Activated CD4-positive, alpha-beta memory T cell treated with anti-CD3 and anti-CD28 coated beads for 36 hours (primary cell): Measurements from ENCODE around the gene LMAN1L. TPM values are rescaled to one million over a fixed set of nuclear protein-coding genes. Genes with fewer than 3 reads are reported as not detected.
A peak's percentile ranks its signal among the peaks of the same experiment; 100 is the strongest.

Source experiments
- CTCF ChIA-PET: fragments of 350-600 bp; sonication (Branson Sonifier 250); formaldehyde crosslinking; loops from one replicate; lab custom pipeline; 2021; ENCODE audit warnings: antibody characterized with exemption, inconsistent platforms; lab: Charles Lee
- POLR2A ChIA-PET: fragments of 350-600 bp; sonication (Branson Sonifier 250); formaldehyde crosslinking; loops from one replicate; lab custom pipeline; 2021; ENCODE audit warnings: antibody characterized with exemption; lab: Charles Lee
- DNase-seq: peaks from one replicate; pipeline ENCODE4 v3.0.0-alpha.2; 2020
- H3K27ac Mint-ChIP-seq: one replicate; pipeline ENCODE4 v1.8.0; 2021; ENCODE audit warnings: mixed read lengths
- H3K27me3 Mint-ChIP-seq: one replicate; pipeline ENCODE4 v1.8.0; 2021; ENCODE audit warnings: mixed read lengths
- H3K36me3 Mint-ChIP-seq: one replicate; pipeline ENCODE4 v1.8.0; 2021; ENCODE audit warnings: mixed read lengths
- H3K4me1 Mint-ChIP-seq: one replicate; pipeline ENCODE4 v1.8.0; 2021; ENCODE audit warnings: low read depth, mixed read lengths
- H3K4me3 Mint-ChIP-seq: one replicate; pipeline ENCODE4 v1.8.0; 2021; ENCODE audit warnings: mild to moderate bottlenecking, mixed read lengths
- H3K9me3 Mint-ChIP-seq: one replicate; pipeline ENCODE4 v1.8.0; 2021; ENCODE audit warnings: mixed read lengths
- intact Hi-C: fragments of 100-400 bp; cut with micrococcal nuclease; formaldehyde crosslinking; loops from one replicate; pipeline ENCODE4 v1.15.1; 2023
- total RNA-seq, 2 experiments: library from RNA; stranded (reverse); gene quantifications; one replicate each; pipeline ENCODE4 v1.2.3, GENCODE V29; 2021

The LMAN1L gene
- total RNA-seq, 2 experiments from 2014 or later: not detected

DNA sequence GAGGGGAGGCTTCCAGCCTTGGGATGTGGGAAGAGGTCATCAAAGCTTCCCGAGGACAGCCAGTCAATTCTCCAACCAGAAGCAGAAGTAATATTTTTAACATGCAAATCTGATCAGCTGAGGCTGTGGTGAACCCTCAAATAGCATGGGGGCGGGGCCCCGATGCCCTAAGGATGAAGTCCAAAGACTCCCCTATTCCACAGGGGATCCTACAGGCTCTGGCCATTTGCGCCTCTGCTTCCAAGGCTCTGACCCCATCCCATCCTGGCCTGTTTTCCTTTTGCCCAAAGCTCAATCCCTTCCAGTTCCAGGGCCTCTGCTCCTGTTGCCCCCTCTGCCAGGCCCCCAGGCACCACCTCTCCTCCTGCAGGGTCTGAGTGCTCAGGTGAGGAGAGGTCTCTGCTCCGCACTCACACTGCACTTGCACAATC, 37.5 kb upstream of the LMAN1L start:
- intact Hi-C loops: no loop called here
- DNase-seq: no peak
- H3K36me3 Mint-ChIP-seq: no peaks in the 10 kb centered on the region
- H3K27me3 Mint-ChIP-seq: no peaks in the 10 kb centered on the region
- peaks cover 71% of the 10 kb centered on the region for H3K4me1 Mint-ChIP-seq
- peak overlapping the region; percentile 99 for H3K27ac Mint-ChIP-seq
- ChIA-PET POLR2A (interaction anchor here (0.6 to 1.9 kb wide), 4 partner anchors 12 to 313 kb away, joined by 3 to 10 read pairs (median 4); no protein-coding TSS in a partner anchor), CTCF (interaction anchor here (1.1 to 22.0 kb wide), 5 partner anchors 10 to 139 kb away, joined by 3 to 1220 read pairs (median 5); partner anchors contain the start of gene FAM219B)
- no peaks in the 10 kb centered on the region for H3K9me3 Mint-ChIP-seq
- no peak overlapping the region for H3K4me3 Mint-ChIP-seq

DNA sequence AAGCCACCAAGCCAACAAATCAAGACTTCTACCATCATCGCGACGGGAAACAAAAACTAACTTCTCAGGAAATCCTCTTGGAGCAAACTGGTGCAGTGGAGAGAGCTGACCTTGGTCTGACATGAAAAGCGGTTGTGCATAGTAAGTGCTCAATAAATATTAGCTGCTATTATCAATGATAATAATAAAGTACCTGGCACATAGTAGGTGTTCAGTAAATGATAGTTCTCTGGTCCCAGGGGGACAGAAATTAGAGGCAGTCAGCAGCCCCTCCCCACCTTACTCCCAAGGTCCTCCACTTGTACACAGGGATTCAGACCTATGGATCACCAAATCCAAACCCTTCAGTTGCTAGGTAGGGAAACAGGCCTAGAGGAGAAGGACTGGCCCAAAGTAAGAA, 36.7 kb upstream of the LMAN1L start:
- POLR2A ChIA-PET: interaction anchor here (6.4 kb wide), 1 partner anchor 15 kb away, joined by 116 read pairs; no protein-coding TSS in a partner anchor
- Mint-ChIP-seq H3K36me3 (peaks cover 2% of the 10 kb centered on the region), H3K4me3 (no peak overlapping the region), H3K9me3 (no peaks in the 10 kb centered on the region), H3K4me1 (peaks cover 77% of the 10 kb centered on the region), H3K27ac (peak overlapping the region; percentile 99), H3K27me3 (no peaks in the 10 kb centered on the region)
- no peak for DNase-seq
- CTCF ChIA-PET: interaction anchor here (0.9 to 22.0 kb wide), 3 partner anchors 9 to 126 kb away, joined by 3 to 1220 read pairs (median 3); no protein-coding TSS in a partner anchor
- intact Hi-C loops: no loop called here

DNA sequence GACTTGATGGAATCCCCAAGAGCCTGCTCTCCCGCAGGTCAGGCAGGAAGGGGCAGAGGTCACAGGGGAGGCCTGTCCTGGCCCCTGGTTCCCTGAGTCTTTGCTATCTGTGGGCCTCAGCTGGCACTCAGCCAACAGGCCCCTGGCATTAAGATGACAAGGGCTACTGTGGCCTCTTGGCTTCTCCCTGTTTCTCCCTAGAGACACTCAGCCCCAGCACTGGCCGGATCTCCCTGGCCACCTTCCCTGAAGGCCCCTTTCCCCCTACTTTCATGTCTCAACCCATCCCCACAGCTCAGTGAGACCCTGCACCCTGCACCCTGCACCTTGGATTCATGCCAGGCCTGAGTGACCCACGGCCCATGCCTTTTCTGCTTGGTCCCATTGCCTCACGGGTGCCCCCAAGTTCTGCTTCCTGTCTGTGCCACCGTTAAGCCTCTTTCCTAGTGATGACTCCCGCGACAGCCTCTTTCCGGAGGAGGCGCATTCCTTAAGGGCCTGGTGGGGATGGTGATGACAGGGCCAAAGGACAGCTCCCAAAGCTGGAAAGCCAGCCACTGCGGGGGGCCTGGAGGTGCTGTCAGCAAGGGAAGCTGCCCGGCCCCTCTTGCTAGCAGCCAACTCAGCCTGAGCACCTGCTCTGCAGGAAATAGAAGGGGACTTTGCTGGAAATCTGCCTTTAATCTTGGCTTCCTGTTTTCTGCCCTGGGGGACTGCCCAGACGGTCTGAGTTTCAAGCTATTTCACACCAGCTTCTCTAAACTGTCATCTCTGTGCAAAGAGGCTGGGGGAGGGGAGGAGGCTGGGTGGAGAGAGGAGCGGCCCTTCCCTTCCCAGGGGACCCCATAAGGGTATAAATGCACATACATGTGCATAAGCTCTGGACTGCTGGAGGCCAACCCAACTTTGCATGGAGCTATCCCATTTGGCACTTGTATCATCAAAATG, 35.5 kb upstream of the LMAN1L start:
- POLR2A ChIA-PET: interaction anchor here (0.6 to 6.4 kb wide), 6 partner anchors 8 to 125 kb away, joined by 3 to 116 read pairs (median 4); no protein-coding TSS in a partner anchor
- no peaks in the 10 kb centered on the region for H3K27me3 Mint-ChIP-seq
- H3K27ac Mint-ChIP-seq: peak overlapping the region; percentile 99
- peak; percentile 81 for DNase-seq
- H3K9me3 Mint-ChIP-seq: no peaks in the 10 kb centered on the region
- peaks cover 2% of the 10 kb centered on the region for H3K36me3 Mint-ChIP-seq
- H3K4me3 Mint-ChIP-seq: peak overlapping the region; percentile 78
- intact Hi-C loops: no loop called here
- CTCF ChIA-PET: interaction anchor here (0.9 to 22.0 kb wide), 13 partner anchors 6 to 403 kb away, joined by 3 to 1220 read pairs (median 5); no protein-coding TSS in a partner anchor
- peaks cover 74% of the 10 kb centered on the region for H3K4me1 Mint-ChIP-seq

DNA sequence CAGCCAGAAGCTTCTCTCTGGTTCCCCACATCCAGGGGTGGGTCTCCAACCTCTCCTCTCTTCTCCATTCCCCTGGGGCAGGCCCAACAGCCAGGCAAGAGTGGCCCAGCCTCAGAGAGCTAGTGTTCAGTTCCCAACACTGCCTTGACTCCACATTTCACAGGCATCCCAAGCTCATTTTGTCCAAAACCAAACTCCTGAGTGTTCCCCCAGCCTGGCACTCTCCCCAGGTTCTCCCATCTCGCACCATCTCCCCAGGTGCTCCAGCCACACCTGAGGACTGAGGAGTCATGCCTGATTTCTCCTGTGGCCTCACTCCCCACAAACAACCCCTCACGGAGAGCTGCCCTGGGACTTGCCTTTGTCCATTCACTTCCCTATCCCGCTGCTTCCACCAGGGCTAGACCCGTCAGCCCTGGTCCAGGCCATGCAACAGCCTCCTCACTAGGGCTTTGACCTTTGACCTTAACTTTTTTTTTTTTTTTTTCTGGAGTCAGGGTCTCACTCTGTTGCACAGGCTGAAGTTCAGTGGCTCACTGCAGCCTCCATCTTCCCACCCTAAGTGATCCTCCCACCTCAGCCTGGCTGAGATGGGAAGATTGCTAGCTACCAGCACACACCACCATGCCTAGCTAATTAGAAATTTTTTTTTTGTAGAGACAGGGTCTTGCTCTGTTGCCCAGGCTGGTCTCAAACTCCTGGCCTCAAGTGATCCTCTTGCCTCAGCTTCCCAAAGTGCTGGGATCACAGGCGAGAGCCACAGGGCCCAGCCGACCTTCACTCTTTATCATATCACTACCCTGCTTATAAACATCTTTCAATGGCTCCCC, 34.7 kb upstream of the LMAN1L start:
- H3K36me3 Mint-ChIP-seq: peaks cover 5% of the 10 kb centered on the region
- POLR2A ChIA-PET: interaction anchor here (0.9 to 6.4 kb wide), 6 partner anchors 9 to 124 kb away, joined by 3 to 116 read pairs (median 4); no protein-coding TSS in a partner anchor
- no peaks in the 10 kb centered on the region for H3K9me3 Mint-ChIP-seq
- intact Hi-C loops: no loop called here
- CTCF ChIA-PET: interaction anchor here (0.9 to 22.0 kb wide), 11 partner anchors 7 to 404 kb away, joined by 3 to 1220 read pairs (median 5); no protein-coding TSS in a partner anchor
- H3K4me3 Mint-ChIP-seq: peak overlapping the region; percentile 78
- no peaks in the 10 kb centered on the region for H3K27me3 Mint-ChIP-seq
- no peak for DNase-seq
- peaks cover 72% of the 10 kb centered on the region for H3K4me1 Mint-ChIP-seq
- H3K27ac Mint-ChIP-seq: peak overlapping the region; percentile 99

DNA sequence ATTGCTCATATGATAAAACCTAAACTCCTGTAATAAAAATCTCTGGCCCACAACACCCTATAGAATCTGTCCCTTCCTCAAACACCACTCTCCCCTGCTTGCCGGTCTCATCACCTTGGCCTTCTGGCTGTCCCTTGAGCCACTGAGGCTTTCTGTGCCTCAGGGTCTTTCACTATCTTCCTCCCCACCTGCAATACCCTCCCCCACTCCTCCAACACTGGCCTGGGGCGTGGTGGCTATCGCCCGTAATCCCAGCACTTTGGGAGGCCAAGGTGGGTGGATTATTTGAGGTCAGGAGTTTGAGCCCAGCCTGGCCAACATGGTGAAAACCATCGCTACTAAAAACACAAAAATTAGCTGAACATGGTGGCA, 34.0 kb upstream of the LMAN1L start:
- Mint-ChIP-seq H3K9me3 (no peaks in the 10 kb centered on the region), H3K4me1 (peaks cover 70% of the 10 kb centered on the region)
- POLR2A ChIA-PET: interaction anchor here (1.0 to 6.4 kb wide), 4 partner anchors 10 to 128 kb away, joined by 3 to 116 read pairs (median 4); partner anchors contain the start of gene FAM219B

DNA sequence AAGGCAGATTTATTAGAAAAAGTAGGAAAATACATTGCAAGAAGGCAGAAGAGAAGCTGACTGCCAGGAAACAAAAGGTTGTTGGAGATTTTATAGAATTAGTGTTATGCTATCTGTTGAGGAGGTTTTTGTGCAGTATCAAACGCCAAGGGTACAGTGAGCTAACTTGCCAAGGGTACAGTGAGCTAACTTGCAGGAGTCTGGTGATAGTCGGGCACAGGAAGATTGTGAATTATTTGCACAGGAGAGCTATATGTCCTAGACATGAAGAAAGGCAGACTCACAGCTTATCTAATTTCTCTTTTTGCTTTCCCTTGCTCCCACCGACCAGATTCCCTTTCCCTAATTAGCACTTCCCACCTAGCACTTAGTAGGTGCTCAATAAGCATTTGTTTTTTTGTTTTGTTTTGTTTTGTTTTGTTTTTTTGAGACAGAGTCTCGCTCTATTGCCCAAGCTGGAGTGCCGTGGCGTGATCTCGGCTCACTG, 33.4 kb upstream of the LMAN1L start:
- Mint-ChIP-seq H3K27me3 (no peaks in the 10 kb centered on the region), H3K36me3 (peaks cover 17% of the 10 kb centered on the region), H3K9me3 (no peaks in the 10 kb centered on the region), H3K4me3 (peak overlapping the region; percentile 58), H3K27ac (peak overlapping the region; percentile 99), H3K4me1 (peaks cover 65% of the 10 kb centered on the region)
- ChIA-PET CTCF (interaction anchor here (0.7 to 22.0 kb wide), 12 partner anchors 8 to 806 kb away, joined by 3 to 1220 read pairs (median 5); partner anchors contain the start of gene CPLX3), POLR2A (interaction anchor here (1.0 to 6.4 kb wide), 2 partner anchors 11 to 127 kb away, joined by 4 to 116 read pairs; partner anchors contain the start of gene FAM219B)
- no peak for DNase-seq
- intact Hi-C loops: no loop called here

More for the DNA sequence above, 34.0 kb upstream of the LMAN1L start:
- H3K27me3 Mint-ChIP-seq: no peaks in the 10 kb centered on the region
- intact Hi-C loops: no loop called here
- no peak overlapping the region for H3K4me3 Mint-ChIP-seq
- CTCF ChIA-PET: interaction anchor here (1.1 to 22.0 kb wide), 7 partner anchors 7 to 172 kb away, joined by 3 to 1220 read pairs (median 11); no protein-coding TSS in a partner anchor
- H3K36me3 Mint-ChIP-seq: peaks cover 12% of the 10 kb centered on the region
- DNase-seq: no peak
- peak overlapping the region; percentile 99 for H3K27ac Mint-ChIP-seq

DNA sequence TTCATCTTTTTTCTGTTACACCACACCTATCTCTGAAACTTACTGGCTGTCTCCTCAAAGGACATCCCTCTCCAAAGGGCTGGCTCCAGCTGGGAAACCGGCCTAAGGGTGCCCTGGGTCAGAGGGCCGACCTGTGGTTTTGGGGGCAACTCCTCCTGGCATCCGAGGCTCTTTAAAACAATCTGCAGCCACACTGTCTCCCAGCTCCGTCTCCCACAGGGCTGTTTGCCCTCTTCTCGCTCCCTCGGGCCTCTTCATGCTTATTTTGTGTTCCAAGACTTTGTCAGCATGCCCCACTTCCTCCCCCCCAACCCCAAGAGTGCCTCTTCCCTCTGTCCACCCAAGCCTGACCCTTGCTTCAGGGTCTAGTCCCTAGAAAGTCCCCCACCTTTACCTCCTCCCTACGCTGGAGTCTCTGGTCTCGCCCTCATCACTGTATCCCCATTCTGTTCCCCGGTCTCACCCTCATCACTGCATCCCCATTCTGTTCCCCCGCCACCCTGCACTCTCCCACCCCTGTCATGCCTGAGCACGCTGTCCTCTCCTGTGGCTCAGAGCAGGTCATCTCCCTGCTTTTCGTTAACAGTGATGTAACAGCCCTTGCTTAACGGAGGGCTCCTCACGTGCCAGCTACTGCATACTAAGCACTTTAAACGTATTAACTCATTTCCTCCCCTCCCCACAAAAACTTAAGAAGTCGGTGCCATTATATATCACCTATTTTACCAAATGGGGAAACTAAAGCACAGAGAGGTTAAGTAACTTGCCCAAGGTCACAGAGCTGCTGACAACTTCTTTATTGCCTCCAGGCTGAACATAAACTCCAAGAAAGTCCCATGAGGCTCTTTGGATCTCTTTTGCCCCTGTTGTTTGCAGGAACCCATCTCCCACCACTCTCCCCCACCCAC, 31.9 kb upstream of the LMAN1L start:
- ChIA-PET POLR2A (interaction anchor here (0.6 to 6.4 kb wide), 6 partner anchors 9 to 165 kb away, joined by 3 to 116 read pairs (median 3); partner anchors contain the start of gene CLK3), CTCF (interaction anchor here (0.7 to 22.0 kb wide), 12 partner anchors 10 to 170 kb away, joined by 3 to 1220 read pairs (median 4); partner anchors contain the start of genes CPLX3 and FAM219B)
- H3K9me3 Mint-ChIP-seq: no peaks in the 10 kb centered on the region
- DNase-seq: peak; percentile 75
- no peaks in the 10 kb centered on the region for H3K27me3 Mint-ChIP-seq
- peak overlapping the region; percentile 99 for H3K27ac Mint-ChIP-seq
- peaks cover 31% of the 10 kb centered on the region for H3K36me3 Mint-ChIP-seq
- H3K4me3 Mint-ChIP-seq: peak overlapping the region; percentile 85
- peaks cover 59% of the 10 kb centered on the region for H3K4me1 Mint-ChIP-seq
- intact Hi-C loops: loop anchor here (1.0 to 10.0 kb wide), 7 partner anchors 9 to 786 kb away; partner anchors contain the start of genes COX5A, PML, STOML1 and UBL7

DNA sequence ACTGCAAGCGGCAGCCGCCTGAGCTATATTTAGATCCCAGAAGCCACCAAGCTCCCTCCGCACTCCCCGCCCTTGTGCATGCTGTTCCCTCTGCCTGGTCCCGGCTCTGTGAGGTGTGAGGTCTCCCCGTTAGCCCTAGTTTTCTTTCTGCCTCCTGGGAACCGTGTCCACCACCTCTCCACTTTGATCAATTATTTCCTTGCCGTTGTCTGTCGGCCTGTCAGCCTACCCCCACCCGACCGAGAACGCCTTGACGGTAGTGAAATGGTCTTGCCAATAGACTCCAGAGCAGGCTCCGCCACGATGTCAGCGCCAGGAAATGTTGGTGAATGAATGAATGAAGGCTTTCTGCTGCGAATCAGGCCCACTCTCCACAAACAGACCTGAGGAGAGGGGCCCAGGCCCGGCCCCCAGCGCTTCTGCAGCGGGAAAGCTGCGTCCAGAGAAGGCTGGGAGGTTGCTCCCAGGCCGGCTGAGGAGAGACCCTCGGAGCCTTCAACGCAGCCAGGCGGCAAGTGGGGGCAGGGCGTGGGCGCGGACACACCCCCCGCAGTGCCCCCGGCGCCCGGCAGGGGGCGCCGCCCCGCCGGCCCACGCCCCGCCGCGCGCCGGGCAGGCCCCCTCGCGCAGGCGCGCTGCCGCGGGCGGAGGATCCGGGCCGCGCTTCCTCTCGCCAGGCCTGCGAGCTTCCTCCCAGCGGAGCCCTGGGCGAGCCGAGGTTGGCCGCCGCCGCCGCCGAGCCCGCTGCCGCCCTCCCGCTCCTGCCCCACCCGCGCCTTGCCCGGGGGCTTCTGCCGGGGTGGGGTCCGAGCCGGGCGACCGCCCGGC, 31.0 kb upstream of the LMAN1L start, which contains the start of gene CSK:
Gene CSK, plus strand, starts transcription at position 650 of the 828 bp plus-strand sequence. CDS start 16,218 bp downstream, outside the sequence.
- peaks cover 50% of the 10 kb centered on the region for H3K4me1 Mint-ChIP-seq
- H3K4me3 Mint-ChIP-seq: peak within 1 kb of the TSS; percentile 90
- peak within 1 kb of the TSS; percentile 99 for H3K27ac Mint-ChIP-seq
- POLR2A ChIA-PET: interaction anchor here (0.6 to 6.4 kb wide), 6 partner anchors 9 to 166 kb away, joined by 3 to 116 read pairs (median 3); partner anchors contain the start of gene CLK3
- H3K9me3 Mint-ChIP-seq: no peaks in the 10 kb centered on the region
- H3K36me3 Mint-ChIP-seq: peaks cover 33% of the 10 kb centered on the region
- DNase-seq: peak; percentile 83
- H3K27me3 Mint-ChIP-seq: no peaks in the 10 kb centered on the region
- intact Hi-C loops: loop anchor here (1.0 to 10.0 kb wide), 8 partner anchors 8 to 787 kb away; partner anchors contain the start of genes COX5A, PML, STOML1 and UBL7
- CTCF ChIA-PET: interaction anchor here (1.0 to 22.0 kb wide), 9 partner anchors 10 to 169 kb away, joined by 3 to 1220 read pairs (median 6); partner anchors contain the start of genes CLK3 and FAM219B
